A673 (cell line): Measurements from ENCODE around the gene UPK1B.

Source experiments
- CTCF ChIP-seq: fragments of 300-800, 200-600 bp; sonication (generic); conservative IDR thresholded peaks from 2 replicates; pipeline ENCODE4 v1.5.1; 2017; ENCODE audit warnings: low read depth, mild to moderate bottlenecking, antibody characterized with exemption, low read length, moderate library complexity, mixed read lengths
- EZH2 ChIP-seq: fragments of 200-600 bp; sonication (generic); IDR thresholded peaks from 2 replicates; pipeline ENCODE4 v1.6.1; 2017; ENCODE audit warnings: borderline replicate concordance, low read depth, mild to moderate bottlenecking, mixed read lengths, antibody characterized with exemption, low read length; ENCODE audit not compliant: poor library complexity, severe bottlenecking

DNA sequence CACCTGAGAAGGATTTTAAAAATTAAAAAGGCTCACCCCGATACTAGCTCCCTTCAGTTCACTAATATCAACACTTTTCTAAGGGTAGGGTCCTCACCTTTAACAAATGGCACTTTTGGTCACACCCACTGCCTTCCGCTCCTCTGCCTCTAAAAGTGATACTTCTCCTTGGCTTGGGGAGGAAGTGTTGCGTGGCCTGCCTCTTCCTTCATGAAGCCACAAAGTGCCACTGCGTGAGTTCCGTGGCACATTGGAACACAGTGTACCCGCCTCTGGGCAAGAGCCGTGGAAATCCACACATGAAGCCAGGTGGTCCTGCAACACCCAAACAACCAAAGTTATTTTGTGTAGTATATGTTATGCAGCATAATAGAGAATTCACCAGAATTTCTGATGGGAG is 63.4 kb downstream of the UPK1B start:
- TF ChIP-seq CTCF: no peak
- TF ChIP-seq EZH2: no peak
